IMR-90 (cell line): ENCODE results near the gene ZMYM2. TPM values are rescaled to one million over a fixed set of nuclear protein-coding genes. Genes with fewer than 3 reads are reported as not detected.
A peak's percentile ranks its signal among the peaks of the same experiment; 100 is the strongest.

ENCODE experiments used
- ATAC-seq: fragments of 200-7000 bp; cut with Tn5 transposase; 2 replicates; pipeline ENCODE4 v1.9.1; 2020; ENCODE audit warnings: low read depth, mild to moderate bottlenecking, moderate library complexity
- BruUV-seq: library from RNA; stranded (reverse); fragments of 400-500 nt; replicated peaks from 2 replicates; lab custom pipeline; 2021; lab: Mats Ljungman, UMichigan
- CTCF ChIA-PET: fragments of 300-600 bp; formaldehyde crosslinking; extraction: SDS; loops from one replicate; lab custom pipeline; 2021; ENCODE audit warnings: antibody characterized with exemption; lab: Yijun Ruan, JAX
- POLR2A ChIA-PET: fragments of 300-600 bp; sonication (Branson Sonifier 250); formaldehyde crosslinking; loops from one replicate; lab custom pipeline; 2022; ENCODE audit warnings: antibody characterized with exemption; ENCODE audit not compliant: unreplicated experiment; lab: Charles Lee
- DNase-seq: peaks from one replicate; pipeline ENCODE4 v3.0.0; 2013
- H2AFZ ChIP-seq: replicated peaks from 2 replicates; pipeline ENCODE3; 2013; ENCODE audit warnings: low read length, mild to moderate bottlenecking; ENCODE audit not compliant: poor library complexity
- H2AK5ac ChIP-seq: 2 replicates; pipeline ENCODE4 v1.6.1; 2013; ENCODE audit warnings: low read depth, low read length, inconsistent platforms
- H2AK9ac ChIP-seq: replicated peaks from 2 replicates; pipeline ENCODE3; 2013; ENCODE audit warnings: mild to moderate bottlenecking, low read depth, low read length, moderate library complexity; ENCODE audit not compliant: poor library complexity
- H2BK120ac ChIP-seq: 2 replicates; pipeline ENCODE4 v1.6.1; 2013; ENCODE audit warnings: low read depth, low read length, inconsistent platforms
- H2BK15ac ChIP-seq: 3 replicates; pipeline ENCODE4 v1.6.1; 2013; ENCODE audit warnings: low read depth, low read length, inconsistent platforms
- H2BK20ac ChIP-seq: 2 replicates; pipeline ENCODE4 v1.6.1; 2013; ENCODE audit warnings: low read depth, mild to moderate bottlenecking, inconsistent platforms, low read length, moderate library complexity
- H2BK5ac ChIP-seq: 2 replicates; pipeline ENCODE4 v1.6.1; 2013; ENCODE audit warnings: mild to moderate bottlenecking, low read depth, low read length, inconsistent platforms; ENCODE audit not compliant: poor library complexity, severe bottlenecking
- H3K14ac ChIP-seq: replicated peaks from 2 replicates; pipeline ENCODE4 v1.6.1; 2013; ENCODE audit warnings: low read depth, low read length, inconsistent platforms
- H3K18ac ChIP-seq: 2 replicates; pipeline ENCODE4 v1.6.1; 2013; ENCODE audit warnings: low read depth, low read length, control low read depth
- H3K23ac ChIP-seq: 2 replicates; pipeline ENCODE4 v1.6.1; 2013; ENCODE audit warnings: low read depth, low read length, inconsistent platforms
- H3K27ac ChIP-seq: 2 replicates; pipeline ENCODE4 v1.5.1; 2013; ENCODE audit warnings: mild to moderate bottlenecking, control low read depth, low read length; ENCODE audit not compliant: insufficient read depth
- H3K27me3 ChIP-seq: 2 replicates; pipeline ENCODE4 v1.6.1; 2013; ENCODE audit warnings: low read length; ENCODE audit not compliant: control insufficient read depth, insufficient read depth
- H3K36me3 ChIP-seq: 2 replicates; pipeline ENCODE4 v1.6.1; 2013; ENCODE audit warnings: low read length, mixed read lengths; ENCODE audit not compliant: control insufficient read depth, insufficient read depth
- H3K4ac ChIP-seq: 2 replicates; pipeline ENCODE4 v1.6.1; 2013; ENCODE audit warnings: low read depth, low read length, inconsistent platforms
- H3K4me1 ChIP-seq: 2 replicates; pipeline ENCODE4 v1.6.1; 2013; ENCODE audit warnings: low read length, mixed read lengths; ENCODE audit not compliant: control insufficient read depth, insufficient read depth
- H3K4me2 ChIP-seq: 2 replicates; pipeline ENCODE4 v1.6.1; 2013; ENCODE audit warnings: low read depth, mild to moderate bottlenecking, control low read depth, low read length, moderate library complexity
- H3K4me3 ChIP-seq: 2 replicates; pipeline ENCODE4 v1.5.1; 2013; ENCODE audit warnings: low read depth, mild to moderate bottlenecking, control low read depth, low read length, moderate library complexity; ENCODE audit not compliant: insufficient read depth
- H3K56ac ChIP-seq: 2 replicates; pipeline ENCODE4 v1.6.1; 2013; ENCODE audit warnings: low read length, inconsistent platforms; ENCODE audit not compliant: insufficient read depth; ENCODE audit errors: extremely low read depth
- H3K79me1 ChIP-seq, 2 experiments: 2 replicates each; pipeline ENCODE4 v1.6.1; 2013; ENCODE audit warnings: low read length in 2 of 2, inconsistent platforms in 1 of 2, low read depth in 1 of 2
- H3K9ac ChIP-seq: 2 replicates; pipeline ENCODE4 v1.6.1; 2013; ENCODE audit warnings: low read depth, low read length, control low read depth
- H3K9me1 ChIP-seq: 2 replicates; pipeline ENCODE4 v1.6.1; 2013; ENCODE audit warnings: low read length, inconsistent platforms; ENCODE audit not compliant: insufficient read depth
- H3K9me3 ChIP-seq: 2 replicates; pipeline ENCODE4 v1.6.1; 2013; ENCODE audit warnings: low read length; ENCODE audit not compliant: control insufficient read depth, insufficient read depth
- H4K20me1 ChIP-seq: 2 replicates; pipeline ENCODE4 v1.6.1; 2013; ENCODE audit warnings: low read length, inconsistent platforms; ENCODE audit not compliant: insufficient read depth
- H4K5ac ChIP-seq: 2 replicates; pipeline ENCODE4 v1.6.1; 2013; ENCODE audit warnings: mild to moderate bottlenecking, low read depth, low read length, control low read depth
- H4K8ac ChIP-seq, 2 experiments: 2 replicates each; pipeline ENCODE4 v1.6.1; 2013; ENCODE audit warnings: low read depth in 2 of 2, low read length in 2 of 2, control low read depth in 1 of 2, inconsistent platforms in 1 of 2
- H4K91ac ChIP-seq: 2 replicates; pipeline ENCODE4 v1.6.1; 2013; ENCODE audit warnings: low read depth, low read length, inconsistent platforms; ENCODE audit not compliant: insufficient read depth
- CHD1 ChIP-seq: IDR thresholded peaks from 2 replicates; pipeline ENCODE4 v1.6.1; 2012; ENCODE audit warnings: low read depth, low read length, improper control_type of control experiment
- CTCF ChIP-seq: conservative IDR thresholded peaks from 2 replicates; pipeline ENCODE4 v1.5.1; 2012; ENCODE audit warnings: mild to moderate bottlenecking, low read depth, low read length, improper control_type of control experiment
- ELK1 ChIP-seq: fragments of 150-350 bp; IDR thresholded peaks from 2 replicates; pipeline ENCODE4 v1.6.1; 2016; ENCODE audit warnings: low read depth, mild to moderate bottlenecking, low read length, moderate library complexity, borderline replicate concordance
- FOS ChIP-seq: fragments of 150-350 bp; IDR thresholded peaks from 2 replicates; pipeline ENCODE4 v1.6.1; 2016; ENCODE audit warnings: low read depth, low read length
- MAFK ChIP-seq: IDR thresholded peaks from 2 replicates; pipeline ENCODE4 v1.6.1; 2012; ENCODE audit warnings: low read depth, low read length, improper control_type of control experiment
- MAZ ChIP-seq: IDR thresholded peaks from 2 replicates; pipeline ENCODE4 v1.6.1; 2012; ENCODE audit warnings: low read depth, mild to moderate bottlenecking, low read length, improper control_type of control experiment, moderate library complexity, borderline replicate concordance
- RAD21 ChIP-seq: IDR thresholded peaks from 2 replicates; pipeline ENCODE4 v1.6.1; 2012; ENCODE audit warnings: low read length, improper control_type of control experiment
- RFX5 ChIP-seq: IDR thresholded peaks from 2 replicates; pipeline ENCODE4 v1.8.0; 2012; ENCODE audit warnings: low read depth, mild to moderate bottlenecking, low read length, moderate library complexity
- WGBS, 2 experiments: methylation state at CpG; one replicate each; pipeline versions ENCODE4 v1.1.5 to v1.1.7; 2013; ENCODE audit warnings: missing lambda C conversion rate in 2 of 2; ENCODE audit not compliant: insufficient read length in 1 of 2; ENCODE audit errors: extremely low coverage in 2 of 2; 5-methylcytosine and 5-hydroxymethylcytosine counted together
- dilution Hi-C: fragments of 300-500 bp; cut with HindIII; formaldehyde crosslinking; loops from one replicate; pipeline ENCODE4 v1.14.3; 2018; ENCODE audit warnings: low sequenced_read_pairs; ENCODE audit not compliant: unreplicated experiment
- in situ Hi-C: fragments of 300-500 bp; cut with MboI; formaldehyde crosslinking; loops from 3 replicates; pipeline ENCODE4 v1.14.3; 2019; ENCODE audit warnings: low sequenced_read_pairs, inconsistent platforms, mixed read lengths
- intact Hi-C: fragments of 100-400 bp; cut with micrococcal nuclease; formaldehyde crosslinking; loops from 2 replicates; pipeline ENCODE4 v1.10.0; 2022
- polyA plus RNA-seq, 3 experiments: library from polyadenylated mRNA; depleted of rRNA; stranded (reverse); fragments of >200 nt; gene quantifications; 2 replicates each; pipeline ENCODE4 v1.2.3, GENCODE V29; 2012; ENCODE audit warnings: low replicate concordance in 1 of 3
- total RNA-seq: library from RNA; depleted of rRNA; stranded (reverse); fragments of >200 nt; gene quantifications from 2 replicates; pipeline ENCODE4 v1.2.3, GENCODE V29; 2012

Gene ZMYM2
- total and polyA plus RNA-seq, 2 of the 4 experiments (the other 2 are of a cell fraction), result 15.7 to 51.1 TPM

- H4K20me1 ChIP-seq, result peaks cover 37% of the 10 kb centered on the region; the same call in 1 of the 2 replicates
- no peak overlapping the region for H2BK15ac ChIP-seq
- no peak overlapping the region for H2BK20ac ChIP-seq
- POLR2A ChIA-PET, result no interaction called here
- in situ Hi-C loops (no loop called here), dilution Hi-C loops (no loop called here), intact Hi-C loops (loop anchor here (1.0 to 10.0 kb wide), 3 partner anchors 98 to 254 kb away; partner anchors contain the start of gene PSPC1)
- peak overlapping the region; percentile 61 for H3K56ac ChIP-seq
- H3K14ac ChIP-seq, result peak overlapping the region; percentile 85
- peak overlapping the region; percentile 88 for H4K91ac ChIP-seq
- H3K9ac ChIP-seq, result peak overlapping the region; percentile 98
- CTCF ChIA-PET, result interaction anchor here (0.9 kb wide), 1 partner anchor 26 kb away, joined by 5 read pairs; no protein-coding TSS in a partner anchor
- peak overlapping the region; percentile 42 to 50 for H4K8ac ChIP-seq
- H3K23ac ChIP-seq, result peak overlapping the region; percentile 25
- H3K36me3 ChIP-seq, result peaks cover 10% of the 10 kb centered on the region
- H4K5ac ChIP-seq, result peak overlapping the region; percentile 80
- peak overlapping the region; percentile 92 for H2AFZ ChIP-seq
- H3K4me3 ChIP-seq, result peak overlapping the region; percentile 96
- TF ChIP-seq RFX5 (no peak), FOS (no peak), RAD21 (no peak), MAZ (no peak), MAFK (no peak), CTCF (peak; percentile 24; the same call in 1 of the 2 replicates), ELK1 (no peak), CHD1 (no peak)
- no TSS peak for BruUV-seq
- 0% methylated on average over 7 of the region's 61 CpGs; no CpG with 5 or more reads in 1 of the 2 experiments for WGBS, 2 experiments
- no peak overlapping the region for H2BK120ac ChIP-seq
- peak; percentile 22 for ATAC-seq
- H2AK5ac ChIP-seq, result peak overlapping the region; percentile 42
- H2AK9ac ChIP-seq, result peak overlapping the region; percentile 56
- H3K27me3 ChIP-seq, result no peaks in the 10 kb centered on the region
- DNase-seq, result peak; percentile 39
- peak overlapping the region; percentile 97 for H3K27ac ChIP-seq
- no peaks in the 10 kb centered on the region for H3K9me1 ChIP-seq
- peak overlapping the region; percentile 71 for H3K18ac ChIP-seq
- H3K4me2 ChIP-seq, result peak overlapping the region; percentile 93
- H3K4ac ChIP-seq, result peak overlapping the region; percentile 90
- H3K4me1 ChIP-seq, result peaks cover 2% of the 10 kb centered on the region; the same call in 1 of the 2 replicates
- H3K79me1 ChIP-seq, result peaks cover 13 to 30% of the 10 kb centered on the region in 2 experiments
- peak overlapping the region; percentile 87 for H2BK5ac ChIP-seq
- no peaks in the 10 kb centered on the region for H3K9me3 ChIP-seq
Observed at GRCh38 chr13:19959141-19959830, 759 bp downstream of the ZMYM2 start.
